A673 (cell line): ENCODE data around the gene HS3ST5.

Source experiments
- CTCF ChIP-seq: fragments of 300-800, 200-600 bp; sonication (generic); conservative IDR thresholded peaks from 2 replicates; pipeline ENCODE4 v1.5.1; 2017; ENCODE audit warnings: low read depth, mild to moderate bottlenecking, antibody characterized with exemption, low read length, moderate library complexity, mixed read lengths
- EZH2 ChIP-seq: fragments of 200-600 bp; sonication (generic); IDR thresholded peaks from 2 replicates; pipeline ENCODE4 v1.6.1; 2017; ENCODE audit warnings: borderline replicate concordance, low read depth, mild to moderate bottlenecking, mixed read lengths, antibody characterized with exemption, low read length; ENCODE audit not compliant: poor library complexity, severe bottlenecking

GRCh38 chr6:114083251-114083650, 259.6 kb downstream of the HS3ST5 start:
- no peak for TF ChIP-seq CTCF
- no peak for TF ChIP-seq EZH2
